Thoracic aorta (tissue), 2 donors: Measurements from ENCODE around the gene DCPS. TPM values are rescaled to one million over a fixed set of nuclear protein-coding genes. Genes with fewer than 3 reads are reported as not detected.
A peak's percentile ranks its signal among the peaks of the same experiment; 100 is the strongest.

Source experiments
- ATAC-seq: fragments of 150-250 bp; one replicate; pipeline ENCODE4 v1.8.0; 2017; ENCODE audit warnings: low read depth; ENCODE audit not compliant: insufficient number of reproducible peaks, low FRiP score
- DNase-seq: peaks from one replicate; pipeline ENCODE4 v3.0.0-alpha.2; 2020; ENCODE audit warnings: low spot score
- H3K27ac ChIP-seq, 2 donors: fragments of 200-600 bp; sonication (generic); 1 replicate in 1 of 2; 2 replicates in 1 of 2; pipeline ENCODE4 v1.5.1; 2016; ENCODE audit warnings: mild to moderate bottlenecking in 2 of 2, moderate library complexity in 2 of 2
- H3K27me3 ChIP-seq: fragments of 200-600 bp; sonication (generic); replicated peaks from 2 replicates; pipeline ENCODE4 v1.6.0; 2016; ENCODE audit warnings: mild to moderate bottlenecking; ENCODE audit not compliant: insufficient read depth
- H3K36me3 ChIP-seq: fragments of 200-600 bp; sonication (generic); one replicate; pipeline ENCODE4 v1.5.1; 2016
- H3K4me1 ChIP-seq, 2 donors: fragments of 200-600 bp; sonication (generic); 1 replicate in 1 of 2; 2 replicates in 1 of 2; pipeline versions ENCODE4 v1.5.1 to v1.6.0; 2016; ENCODE audit warnings: low read depth in 2 of 2, mild to moderate bottlenecking in 1 of 2; ENCODE audit not compliant: control insufficient read depth in 1 of 2
- H3K4me3 ChIP-seq: fragments of 200-600 bp; sonication (generic); 2 replicates; pipeline ENCODE4 v1.5.1; 2016; ENCODE audit warnings: mild to moderate bottlenecking
- H3K9me3 ChIP-seq: fragments of 200-600 bp; sonication (generic); 2 replicates; pipeline ENCODE4 v1.5.1; 2016
- CTCF ChIP-seq: fragments of 200-600 bp; sonication (generic); IDR thresholded peaks from one replicate; pipeline ENCODE4 v1.5.1; 2019; ENCODE audit warnings: antibody characterized with exemption
- total RNA-seq, 2 donors: library from RNA; depleted of rRNA; stranded (reverse); fragments of >200 nt; gene quantifications; one replicate each; pipeline versions ENCODE4 v1.1.0 to v1.2.3, GENCODE V29; 2016

Gene DCPS
- total RNA-seq, 2 donors from 2014 or later, result 8.4 to 9.7 TPM

- Histone ChIP-seq H3K9me3 (no peaks in the 10 kb centered on the region), H3K36me3 (peaks cover 9% of the 10 kb centered on the region), H3K4me3 (no peak overlapping the region), H3K27me3 (no peaks in the 10 kb centered on the region), H3K4me1 (peaks cover 14 to 25% of the 10 kb centered on the region in 2 donors), H3K27ac (no peak overlapping the region)
- ATAC-seq (no peak), DNase-seq (peak; percentile 61)
- TF ChIP-seq CTCF, result no peak
Observed at GRCh38 chr11:126284829-126285228, 19.0 kb upstream of the DCPS start.

GRCh38 chr11:126288237-126288636, 15.6 kb upstream of the DCPS start:
- H3K27me3 ChIP-seq, result no peaks in the 10 kb centered on the region
- H3K27ac ChIP-seq, result no peak overlapping the region
- H3K36me3 ChIP-seq, result peaks cover 38% of the 10 kb centered on the region
- DNase-seq, result no peak
- TF ChIP-seq CTCF, result no peak
- no peaks in the 10 kb centered on the region for H3K9me3 ChIP-seq
- no peak for ATAC-seq
- H3K4me1 ChIP-seq, result peaks cover 6 to 16% of the 10 kb centered on the region in 2 donors
- H3K4me3 ChIP-seq, result no peak overlapping the region

DNA sequence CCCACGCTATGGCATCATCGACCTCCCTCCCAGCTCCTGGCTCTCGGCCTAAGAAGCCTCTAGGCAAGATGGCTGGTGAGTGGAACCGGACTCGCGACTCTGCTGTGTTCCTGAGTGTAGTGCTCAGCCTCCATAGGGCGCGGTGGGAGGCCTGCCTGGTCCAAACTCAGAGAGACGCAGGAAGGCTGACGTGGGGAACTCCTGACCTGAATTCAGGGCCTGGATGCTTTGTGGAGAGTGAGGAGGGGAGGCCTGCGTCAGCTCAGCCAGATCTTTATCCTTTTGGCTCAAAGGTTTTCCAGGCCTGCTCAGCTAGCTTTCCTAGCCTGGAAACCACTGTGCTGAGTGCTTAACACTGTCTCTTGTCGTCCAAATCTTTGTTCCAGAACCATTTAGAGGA, 13.0 kb upstream of the DCPS start:
- DNase-seq (no peak), ATAC-seq (no peak)
- H3K36me3 ChIP-seq, result peaks cover 42% of the 10 kb centered on the region
- H3K4me3 ChIP-seq, result no peak overlapping the region
- H3K9me3 ChIP-seq, result no peaks in the 10 kb centered on the region
- H3K27ac ChIP-seq, result no peak overlapping the region
- no peaks in the 10 kb centered on the region for H3K4me1 ChIP-seq
- no peaks in the 10 kb centered on the region for H3K27me3 ChIP-seq
- TF ChIP-seq CTCF, result no peak

- H3K4me1 ChIP-seq, result no peaks in the 10 kb centered on the region
- H3K4me3 ChIP-seq, result no peak overlapping the region
- TF ChIP-seq CTCF, result no peak
- H3K27ac ChIP-seq, result no peak overlapping the region
- no peak for DNase-seq
- ATAC-seq, result no peak
- H3K9me3 ChIP-seq, result no peaks in the 10 kb centered on the region
- H3K36me3 ChIP-seq, result peaks cover 37% of the 10 kb centered on the region
- no peaks in the 10 kb centered on the region for H3K27me3 ChIP-seq
Observed at GRCh38 chr11:126293726-126294125, 10.1 kb upstream of the DCPS start.

GRCh38 chr11:126297004-126297403, 6.9 kb upstream of the DCPS start:
- no peak for DNase-seq
- H3K27ac ChIP-seq, result no peak overlapping the region
- no peaks in the 10 kb centered on the region for H3K27me3 ChIP-seq
- ATAC-seq, result no peak
- H3K4me1 ChIP-seq, result no peaks in the 10 kb centered on the region
- H3K36me3 ChIP-seq, result peaks cover 24% of the 10 kb centered on the region
- H3K4me3 ChIP-seq, result no peak overlapping the region
- H3K9me3 ChIP-seq, result no peaks in the 10 kb centered on the region
- no peak for TF ChIP-seq CTCF
